ENCODE measurements around the gene DNAI4. TPM values are rescaled to one million over a fixed set of nuclear protein-coding genes. Genes with fewer than 3 reads are reported as not detected.
"Not testable (repeated sequence)": the region's sequence is repeated elsewhere in the genome, so short reads cannot be mapped to it uniquely, and the experiment has no call there.

Gene DNAI4
- total and polyA plus RNA-seq, 11 donors = 0.72 to 18.9 (median 8.8) TPM

DNA sequence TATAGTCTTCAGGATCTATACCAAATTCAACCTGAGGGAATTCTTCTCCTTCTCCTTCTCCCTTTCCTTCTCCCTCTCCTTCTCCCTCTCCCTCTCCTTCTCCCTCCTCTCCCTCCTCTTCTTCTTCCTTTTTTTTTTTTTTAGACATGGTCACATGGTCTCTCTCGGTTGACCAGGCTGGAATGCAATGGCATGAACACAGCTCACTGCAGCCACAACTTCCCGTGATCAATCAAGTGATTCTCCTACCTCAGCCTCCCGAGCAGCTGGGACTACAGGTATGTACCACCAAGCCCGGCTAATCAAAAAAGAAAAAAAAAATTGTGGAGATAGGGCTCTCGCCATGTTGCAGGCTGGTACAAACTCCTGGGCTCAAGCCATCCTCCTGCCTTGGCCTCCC lies 51.5 kb downstream of the DNAI4 start:
- ATAC-seq (no peak), DNase-seq (no peak)
- Histone ChIP-seq H3K9me3 (peaks cover 0 to 3% (median 0%) of the 10 kb centered on the region in 12 donors), H3K4me3 (no peak overlapping the region), H3K27me3 (no peaks in the 10 kb centered on the region), H3K27ac (no peak overlapping the region), H3K4me1 (no peaks in the 10 kb centered on the region), H3K36me3 (no peaks in the 10 kb centered on the region)
- WGBS, 4 donors = 87 to 95% (median 93%) methylated on average over 5 of the region's 5 CpGs
- TF ChIP-seq, protein P1, sequence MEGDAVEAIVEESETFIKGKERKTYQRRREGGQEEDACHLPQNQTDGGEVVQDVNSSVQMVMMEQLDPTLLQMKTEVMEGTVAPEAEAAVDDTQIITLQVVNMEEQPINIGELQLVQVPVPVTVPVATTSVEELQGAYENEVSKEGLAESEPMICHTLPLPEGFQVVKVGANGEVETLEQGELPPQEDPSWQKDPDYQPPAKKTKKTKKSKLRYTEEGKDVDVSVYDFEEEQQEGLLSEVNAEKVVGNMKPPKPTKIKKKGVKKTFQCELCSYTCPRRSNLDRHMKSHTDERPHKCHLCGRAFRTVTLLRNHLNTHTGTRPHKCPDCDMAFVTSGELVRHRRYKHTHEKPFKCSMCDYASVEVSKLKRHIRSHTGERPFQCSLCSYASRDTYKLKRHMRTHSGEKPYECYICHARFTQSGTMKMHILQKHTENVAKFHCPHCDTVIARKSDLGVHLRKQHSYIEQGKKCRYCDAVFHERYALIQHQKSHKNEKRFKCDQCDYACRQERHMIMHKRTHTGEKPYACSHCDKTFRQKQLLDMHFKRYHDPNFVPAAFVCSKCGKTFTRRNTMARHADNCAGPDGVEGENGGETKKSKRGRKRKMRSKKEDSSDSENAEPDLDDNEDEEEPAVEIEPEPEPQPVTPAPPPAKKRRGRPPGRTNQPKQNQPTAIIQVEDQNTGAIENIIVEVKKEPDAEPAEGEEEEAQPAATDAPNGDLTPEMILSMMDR (IDR thresholded peaks at IDR 0.05) = no peak
- no peak for TF ChIP-seq POLR2A (IDR thresholded peaks at IDR 0.05)
- intact Hi-C loops (cut with DNase I) = no loop called here

DNA sequence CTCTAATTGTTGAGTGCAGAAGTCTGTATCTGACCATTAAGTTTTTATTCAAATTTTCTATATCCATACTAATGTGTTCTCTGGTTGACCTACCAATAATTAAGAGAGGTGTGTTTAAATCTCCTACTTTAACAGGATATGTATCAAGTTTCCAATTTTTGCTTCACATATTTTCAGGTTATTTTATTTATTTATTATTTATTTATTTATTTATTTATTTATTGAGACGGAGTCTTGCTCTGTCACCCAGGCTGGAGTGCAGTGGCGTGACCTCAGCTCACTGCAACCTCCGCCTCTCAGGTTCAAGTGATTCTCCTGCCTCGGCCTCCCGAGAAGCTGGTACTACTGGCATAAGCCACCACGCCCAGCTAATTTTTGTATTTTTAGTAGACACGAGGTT lies 52.6 kb downstream of the DNAI4 start:
- H3K4me1 ChIP-seq; H3K4me3 ChIP-seq; H3K36me3 ChIP-seq; H3K9me3 ChIP-seq; H3K27me3 ChIP-seq; ATAC-seq; intact Hi-C loops (cut with DNase I); DNase-seq; H3K27ac ChIP-seq: not testable (repeated sequence)
- WGBS, 4 donors = 95 to 97% (median 96%) methylated on average over 7 of the region's 7 CpGs

DNA sequence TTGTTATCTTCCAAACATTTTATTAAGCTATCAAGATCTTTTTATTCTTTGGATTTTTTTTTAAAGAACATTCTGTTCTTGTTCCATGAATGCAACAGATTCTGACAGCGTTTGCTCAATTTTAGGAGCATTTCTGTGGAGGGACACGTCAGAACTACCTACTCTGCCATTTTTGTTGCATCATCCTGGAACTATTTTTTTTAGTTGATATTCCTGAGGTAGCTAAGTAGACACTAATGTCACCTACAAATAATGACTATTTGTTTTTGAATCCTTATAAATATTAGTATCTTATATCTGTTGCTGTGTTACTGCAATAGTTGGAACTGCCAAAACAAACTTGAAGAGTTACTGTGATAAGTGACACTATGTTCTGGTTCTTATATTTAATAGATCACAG lies 57.2 kb downstream of the DNAI4 start:
- 84 to 91% (median 86%) methylated on average over 2 of the region's 2 CpGs for WGBS, 4 donors
- TF ChIP-seq, protein P1 (IDR thresholded peaks at IDR 0.05) = no peak
- no peak for TF ChIP-seq POLR2A (IDR thresholded peaks at IDR 0.05)
- ATAC-seq (no peak), DNase-seq (no peak)
- no peaks in the 10 kb centered on the region for H3K9me3 ChIP-seq
- intact Hi-C loops (cut with DNase I) = no loop called here
- H3K27me3 ChIP-seq = no peaks in the 10 kb centered on the region
- no peaks in the 10 kb centered on the region for H3K36me3 ChIP-seq
- no peak overlapping the region for H3K27ac ChIP-seq
- no peak overlapping the region for H3K4me3 ChIP-seq
- no peaks in the 10 kb centered on the region for H3K4me1 ChIP-seq

DNA sequence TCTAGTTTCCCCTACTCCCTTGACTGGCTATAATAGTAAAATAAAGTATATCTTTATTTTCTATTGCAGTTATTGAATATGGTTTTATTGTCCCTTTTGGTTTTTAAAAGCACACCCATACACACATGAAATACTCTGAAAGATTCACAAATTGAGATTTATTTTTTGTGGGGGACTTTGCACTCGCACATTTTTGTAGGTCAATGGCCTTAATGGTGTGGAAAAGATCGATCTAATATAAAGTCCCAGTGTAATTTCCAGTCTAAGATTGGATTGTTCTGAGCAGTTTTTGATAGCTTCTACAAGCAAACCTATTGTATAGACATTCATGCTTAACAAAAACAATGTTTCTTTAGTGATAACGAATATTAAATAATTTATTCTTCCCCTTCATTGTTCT lies 64.1 kb downstream of the DNAI4 start:
- H3K27me3 ChIP-seq = no peaks in the 10 kb centered on the region
- no peak overlapping the region for H3K4me3 ChIP-seq
- intact Hi-C loops (cut with DNase I) = no loop called here
- no peak for TF ChIP-seq POLR2A (IDR thresholded peaks at IDR 0.05)
- 88 to 92% (median 90%) methylated on average over 3 of the region's 3 CpGs for WGBS, 4 donors
- no peaks in the 10 kb centered on the region for H3K4me1 ChIP-seq
- H3K27ac ChIP-seq = no peak overlapping the region
- no peak for ATAC-seq
- no peaks in the 10 kb centered on the region for H3K9me3 ChIP-seq
- no peak for DNase-seq
- H3K36me3 ChIP-seq = no peaks in the 10 kb centered on the region

DNA sequence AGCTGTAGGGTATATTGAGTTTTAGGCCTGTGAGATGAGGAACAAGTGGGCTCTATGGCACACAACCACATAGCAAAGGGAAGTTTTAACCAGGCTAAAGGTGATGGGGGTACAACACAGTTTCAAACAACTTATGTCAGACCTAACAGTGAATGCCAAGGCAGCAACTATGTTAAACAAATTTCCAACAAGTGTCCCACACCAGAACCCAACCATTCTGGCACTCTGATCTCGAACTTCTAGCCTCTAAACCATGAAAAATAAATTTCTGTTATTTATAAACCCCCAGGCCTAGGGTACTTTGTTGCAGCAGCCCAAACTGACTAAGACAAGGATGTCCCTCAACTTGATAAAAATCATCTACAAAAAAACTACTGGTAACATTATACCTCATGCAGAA lies 71.3 kb downstream of the DNAI4 start:
- Histone ChIP-seq H3K4me3 (no peak overlapping the region), H3K36me3 (no peaks in the 10 kb centered on the region), H3K9me3 (peaks cover 0 to 17% (median 0%) of the 10 kb centered on the region in 12 donors), H3K27me3 (no peaks in the 10 kb centered on the region), H3K27ac (no peak overlapping the region), H3K4me1 (no peaks in the 10 kb centered on the region)
- intact Hi-C loops (cut with DNase I) = no loop called here
- no peak for DNase-seq
- TF ChIP-seq, protein P1 (IDR thresholded peaks at IDR 0.05) = no peak
- TF ChIP-seq POLR2A (IDR thresholded peaks at IDR 0.05) = no peak
- ATAC-seq = no peak
- WGBS, 4 donors = 75 to 87% (median 83%) methylated on average over 1 of the region's 1 CpG
